NT2/D1 (cell line): ENCODE data around the gene ARSK.

Experiments
- SUZ12 ChIP-seq: IDR thresholded peaks from 2 replicates; pipeline ENCODE4 v1.6.1; 2011; ENCODE audit not compliant: insufficient read length, insufficient read depth; ENCODE audit errors: extremely low read depth
- YY1 ChIP-seq: IDR thresholded peaks from 2 replicates; pipeline ENCODE4 v1.6.1; 2011; ENCODE audit not compliant: insufficient read length, insufficient read depth

- TF ChIP-seq YY1 (no peak), SUZ12 (no peak)
Measured at GRCh38 chr5:95652849-95653248, 97.9 kb downstream of the ARSK start.
